ENCODE measurements around the gene ALS2CL. TPM values are rescaled to one million over a fixed set of nuclear protein-coding genes. Genes with fewer than 3 reads are reported as not detected.
"Not testable (repeated sequence)": the region's sequence is repeated elsewhere in the genome, so short reads cannot be mapped to it uniquely, and the experiment has no call there.

The ALS2CL gene
- 55.7 TPM for total RNA-seq

GRCh38 chr3:46693038-46693891, at the start of gene ALS2CL:
TSS of gene ALS2CL (minus strand) at chr3:46693679. CDS start at chr3:46689440, 4,239 bp downstream.
- ATAC-seq: peak; percentile 64

- no peak for ATAC-seq
These were observed 49.6 kb upstream of the ALS2CL start for GRCh38 chr3:46742992-46743585.

- ATAC-seq: not testable (repeated sequence)
These were observed 46.1 kb upstream of the ALS2CL start for GRCh38 chr3:46739565-46739964.

GRCh38 chr3:46737329-46737731, 43.9 kb upstream of the ALS2CL start:
- ATAC-seq: no peak

- ATAC-seq: no peak
These were observed 42.8 kb upstream of the ALS2CL start for GRCh38 chr3:46736006-46736872.

GRCh38 chr3:46734773-46735172, 41.3 kb upstream of the ALS2CL start:
- ATAC-seq: no peak

GRCh38 chr3:46733026-46733800, 39.7 kb upstream of the ALS2CL start:
- no peak for ATAC-seq

GRCh38 chr3:46731795-46732194, 38.3 kb upstream of the ALS2CL start:
- ATAC-seq: no peak

- ATAC-seq: no peak
These were observed 37.3 kb upstream of the ALS2CL start for GRCh38 chr3:46730819-46731218.

GRCh38 chr3:46729038-46729437, 35.6 kb upstream of the ALS2CL start:
- ATAC-seq: no peak

- ATAC-seq: no peak
These were observed 32.3 kb upstream of the ALS2CL start for GRCh38 chr3:46725621-46726314.

GRCh38 chr3:46724424-46724823, 30.9 kb upstream of the ALS2CL start:
- ATAC-seq: no peak

GRCh38 chr3:46722443-46722842, 29.0 kb upstream of the ALS2CL start:
- ATAC-seq: no peak

- ATAC-seq: no peak
These were observed 27.5 kb upstream of the ALS2CL start for GRCh38 chr3:46721009-46721408.

- no peak for ATAC-seq
These were observed 26.3 kb upstream of the ALS2CL start for GRCh38 chr3:46719735-46720271.

GRCh38 chr3:46719044-46719565, 25.6 kb upstream of the ALS2CL start:
- no peak for ATAC-seq

- ATAC-seq: no peak
These were observed 24.2 kb upstream of the ALS2CL start, which contains the start of gene PRSS50 for GRCh38 chr3:46717447-46718231. TSS of gene PRSS50 (minus strand) at chr3:46717869. CDS start at chr3:46717824, 45 bp downstream.

- no peak for ATAC-seq
These were observed 23.3 kb upstream of the ALS2CL start for GRCh38 chr3:46716461-46717441.
